HG03159 (cell line): Measurements from ENCODE around the gene ISCU.
"Not testable (repeated sequence)": the region's sequence is repeated elsewhere in the genome, so short reads cannot be mapped to it uniquely, and the experiment has no call there.

ENCODE experiments used
- ATAC-seq: cut with Tn5 transposase; IDR thresholded peaks from one replicate; pipeline ENCODE4 v1.9.1; 2021; ENCODE audit warnings: mild to moderate bottlenecking, moderate library complexity; ENCODE audit not compliant: unreplicated experiment

Gene ISCU

GRCh38 chr12:108542320-108542719, 20.1 kb upstream of the ISCU start:
- no peak for ATAC-seq

DNA sequence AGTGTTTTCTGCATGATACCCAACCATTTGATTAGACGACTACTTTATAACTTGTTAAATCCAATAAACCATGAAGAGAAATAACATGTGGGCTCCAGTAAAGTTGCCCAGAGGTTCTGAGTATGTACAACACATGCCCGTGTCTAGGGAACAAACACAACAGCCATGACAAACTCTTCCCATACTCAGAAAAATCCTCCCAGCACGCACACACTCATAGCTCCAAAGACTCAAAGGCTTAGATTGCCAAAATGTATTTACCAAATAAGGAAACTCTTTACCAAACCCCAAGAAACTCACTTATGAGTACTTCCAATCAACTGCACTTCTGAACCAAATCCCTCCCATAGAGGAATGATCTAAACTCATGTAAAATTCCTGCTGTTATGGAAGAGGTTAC, 18.7 kb upstream of the ISCU start:
- ATAC-seq = no peak

GRCh38 chr12:108547686-108548085, 14.7 kb upstream of the ISCU start:
- ATAC-seq = no peak

- ATAC-seq = no peak
Observed at GRCh38 chr12:108548954-108549521, 13.4 kb upstream of the ISCU start.

DNA sequence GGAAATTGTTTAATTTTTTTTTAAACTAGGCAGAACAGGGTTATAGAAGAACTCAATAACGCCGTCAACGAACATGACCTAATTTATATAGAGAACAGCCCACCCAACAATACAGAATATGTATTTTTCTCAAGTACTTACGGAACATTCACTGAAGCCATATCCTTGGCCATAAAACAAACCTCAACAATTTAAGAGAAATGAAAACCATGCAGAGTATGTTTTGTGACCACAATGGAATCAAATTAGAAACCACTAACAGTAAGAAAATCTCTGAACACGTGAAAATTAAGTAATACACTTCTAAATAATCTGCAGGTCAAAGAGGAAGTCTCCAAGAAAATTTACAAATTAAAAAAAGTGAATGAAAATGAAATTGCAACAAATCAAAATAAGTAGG, 10.9 kb upstream of the ISCU start:
- ATAC-seq = no peak

DNA sequence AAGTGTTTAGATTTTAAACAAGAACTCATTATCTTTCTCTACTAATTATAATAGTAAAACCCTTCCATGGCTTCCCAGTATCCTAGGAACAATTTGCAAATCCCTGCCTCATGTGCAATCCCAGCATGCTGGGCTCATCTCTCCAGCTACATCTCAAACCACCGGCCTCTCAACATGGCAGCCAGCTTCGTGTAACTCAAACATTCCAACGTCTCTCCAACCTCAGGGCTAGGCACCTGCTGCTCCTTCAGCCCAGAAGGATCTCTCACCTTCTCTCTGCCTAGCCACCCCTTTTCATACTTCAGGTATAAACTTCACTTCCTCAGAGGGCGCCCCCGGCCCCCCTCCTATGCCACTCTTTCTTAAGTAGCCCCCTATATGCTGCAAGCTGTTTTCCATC, 8.6 kb upstream of the ISCU start:
- ATAC-seq = no peak

DNA sequence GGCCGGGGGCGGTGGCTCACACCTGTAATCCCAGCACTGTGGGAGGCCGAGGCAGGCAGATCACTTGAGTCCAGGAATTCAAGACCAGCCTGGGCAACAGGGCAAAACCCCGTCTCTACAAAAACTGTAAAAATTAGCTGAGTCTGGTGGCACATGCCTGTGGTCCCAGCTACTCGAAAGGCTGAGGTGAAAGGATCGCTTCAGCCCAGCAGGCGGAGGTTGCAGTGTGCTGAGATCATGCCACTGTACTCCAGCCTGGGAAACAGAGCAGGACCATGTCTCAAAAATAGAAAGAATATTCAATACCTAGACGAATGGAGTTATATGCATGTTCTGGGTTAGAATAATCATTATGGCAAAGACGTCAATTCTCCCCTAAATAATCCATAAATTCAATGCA, 7.0 kb upstream of the ISCU start:
- ATAC-seq = not testable (repeated sequence)

DNA sequence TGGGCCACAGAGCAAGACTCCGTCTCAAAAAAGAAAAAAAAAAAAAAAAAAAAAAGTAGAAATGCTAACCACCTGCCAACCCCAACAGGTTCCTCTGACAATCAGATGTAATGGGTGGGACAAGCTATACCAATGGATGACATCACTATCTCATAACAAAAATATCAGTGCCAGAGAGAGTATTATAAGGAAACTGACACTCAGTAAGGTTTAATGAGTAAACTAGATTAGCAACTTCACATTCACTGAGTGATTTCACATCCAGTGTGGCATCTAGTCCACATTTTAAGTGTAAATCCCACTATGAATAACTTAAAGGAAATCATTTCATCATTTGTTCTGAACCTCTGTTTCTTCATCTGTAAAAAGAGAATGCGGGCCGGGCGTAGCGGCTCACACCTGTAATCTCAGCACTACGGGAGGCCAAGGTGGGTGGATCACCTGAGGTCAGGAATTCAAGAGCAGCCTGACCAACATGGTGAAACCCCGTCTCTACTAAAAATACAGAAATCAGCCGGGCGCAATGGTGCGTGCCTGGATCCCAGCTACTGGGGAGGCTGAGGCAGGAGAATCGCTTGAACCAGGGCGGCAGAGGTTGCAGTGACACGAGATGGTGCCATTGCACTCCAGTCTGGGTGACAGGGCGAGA, 3.3 kb upstream of the ISCU start:
- no peak for ATAC-seq

GRCh38 chr12:108559748-108560147, 2.6 kb upstream of the ISCU start:
- no peak for ATAC-seq

DNA sequence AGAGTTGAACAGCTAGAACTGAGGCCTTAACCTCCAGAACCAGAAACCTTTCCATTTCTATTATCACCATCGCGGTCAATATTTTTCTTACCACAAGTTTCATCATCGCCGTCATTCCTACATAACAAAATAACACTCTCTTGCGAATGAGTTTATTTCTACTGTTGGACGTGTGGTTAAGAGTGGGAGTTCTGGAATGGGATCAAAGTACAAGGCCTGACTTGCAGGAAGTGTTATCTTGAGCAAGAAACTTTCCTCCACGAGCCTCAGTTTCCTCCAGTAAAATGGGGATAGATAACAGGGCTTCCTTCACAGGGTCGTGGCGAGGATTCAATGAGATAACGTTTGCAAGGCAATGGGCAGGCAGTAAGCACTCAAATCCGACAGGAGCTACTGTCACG, 2.1 kb upstream of the ISCU start:
- ATAC-seq = no peak

GRCh38 chr12:108560752-108561719, 1.4 kb upstream of the ISCU start, which contains the start of gene SART3:
Gene SART3 (minus strand): TSS chr12:108561173. CDS start chr12:108561154, 19 bp downstream.
- ATAC-seq = peak; percentile 42

DNA sequence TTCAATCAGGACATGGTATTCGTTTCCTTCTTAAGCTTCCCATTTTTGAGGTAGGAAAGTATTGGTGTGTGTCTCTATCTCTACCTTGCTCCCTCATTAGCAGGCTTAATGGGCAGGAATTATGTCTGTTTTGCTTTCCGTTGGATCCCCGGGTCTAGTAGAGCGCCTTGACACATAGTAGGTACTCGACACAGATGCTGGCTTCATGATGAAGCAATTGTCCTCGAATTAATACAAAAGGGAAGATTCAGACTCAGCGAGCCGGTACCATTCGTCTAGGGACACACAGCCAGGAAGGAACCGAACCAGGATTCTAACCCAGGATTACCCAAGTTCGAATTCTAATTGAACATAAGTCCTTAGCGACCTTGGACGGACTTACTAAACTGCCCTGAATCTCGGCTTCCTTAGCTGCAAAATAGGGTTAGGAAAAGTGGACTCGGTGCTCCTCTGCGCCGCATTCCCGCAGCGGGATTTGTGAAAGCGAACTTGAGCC, 496 bp upstream of the ISCU start:
- ATAC-seq = no peak

DNA sequence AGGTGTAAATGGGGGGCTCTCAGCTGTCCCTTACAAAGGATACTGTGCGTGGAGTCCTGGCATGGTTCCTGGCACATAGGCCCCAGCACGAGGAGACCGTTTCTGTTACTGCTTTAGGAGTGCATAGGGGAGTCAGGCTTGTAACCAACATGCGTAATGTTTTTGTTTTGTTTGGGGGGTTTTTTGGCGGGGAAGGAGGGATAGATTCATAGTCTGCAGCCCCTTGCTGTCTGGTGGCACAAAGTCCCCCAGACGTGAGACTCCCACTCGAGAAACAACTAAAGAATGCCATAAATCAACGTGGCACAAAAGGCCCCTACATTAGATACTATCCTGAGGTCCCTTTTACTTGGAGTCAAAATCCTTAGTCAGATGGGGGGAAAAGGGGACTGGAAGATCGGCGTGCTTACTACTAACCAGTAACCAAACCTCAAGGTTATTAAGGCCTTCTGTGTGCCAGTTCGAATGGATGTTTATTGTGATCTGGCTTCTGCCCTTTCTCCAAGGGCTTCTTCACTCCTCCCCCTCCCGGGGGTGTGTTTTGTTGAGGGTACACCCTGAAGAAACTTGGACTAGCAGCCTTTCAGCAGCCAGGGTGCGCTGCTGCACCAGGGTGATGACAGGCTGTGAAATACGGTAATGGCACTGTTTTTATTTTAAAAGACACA, 874 bp downstream of the ISCU start:
- peak; percentile 36 for ATAC-seq

- no peak for ATAC-seq
Observed at GRCh38 chr12:108563804-108564151, 1.4 kb downstream of the ISCU start.

DNA sequence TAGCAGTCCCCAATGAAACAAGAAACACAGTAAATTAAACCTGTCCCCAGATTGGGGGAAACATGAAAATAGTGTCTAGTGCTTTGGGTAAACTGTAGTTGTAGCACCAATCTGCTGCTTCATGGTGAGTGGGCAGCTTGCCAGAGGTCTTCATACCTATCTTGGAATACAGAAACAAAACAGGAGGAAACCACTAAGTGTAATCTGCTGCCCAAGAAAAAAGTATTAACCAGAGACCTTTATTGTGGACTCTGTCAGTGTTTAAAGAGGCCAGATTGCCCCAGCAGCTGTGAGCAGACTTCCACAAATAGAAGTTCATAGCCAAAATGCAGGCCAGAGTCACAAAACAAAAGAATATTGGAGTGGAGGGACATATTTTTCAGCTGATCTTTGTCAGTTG, 2.3 kb downstream of the ISCU start:
- no peak for ATAC-seq

GRCh38 chr12:108565146-108565545, 2.8 kb downstream of the ISCU start:
- ATAC-seq = no peak

GRCh38 chr12:108565976-108566375, 3.6 kb downstream of the ISCU start:
- no peak for ATAC-seq

- no peak for ATAC-seq
Observed at GRCh38 chr12:108566452-108566851, 4.1 kb downstream of the ISCU start.

- ATAC-seq = no peak
Observed at GRCh38 chr12:108567406-108568337, 5.3 kb downstream of the ISCU start.
